Liver (tissue), 3 donors: ENCODE data around the gene CNTNAP1.

Source experiments
- CTCF ChIP-seq: fragments of 150-350 bp; IDR thresholded peaks from 2 replicates; pipeline ENCODE4 v1.5.1; 2017; ENCODE audit warnings: improper control_type of control experiment, low read depth, low read length; ENCODE audit not compliant: missing input control
- EGR1 ChIP-seq, 2 donors: IDR thresholded peaks; 2 replicates each; pipeline ENCODE4 v1.6.1; 2016 to 2018; ENCODE audit warnings: antibody characterized with exemption in 2 of 2, low read depth in 2 of 2
- FOXA1 ChIP-seq: IDR thresholded peaks from 2 replicates; pipeline ENCODE4 v1.6.1; 2016; ENCODE audit warnings: antibody characterized with exemption
- HNF4A ChIP-seq, 2 donors: conservative IDR thresholded peaks; 2 replicates each; pipeline ENCODE4 v1.6.1; 2016; ENCODE audit warnings: antibody characterized with exemption in 2 of 2, mild to moderate bottlenecking in 2 of 2
- NR2F2 ChIP-seq: IDR thresholded peaks from 2 replicates; pipeline ENCODE4 v1.6.1; 2016; ENCODE audit warnings: antibody characterized with exemption
- RAD21 ChIP-seq, 2 donors: IDR thresholded peaks; 2 replicates each; pipeline ENCODE4 v1.6.1; 2016; ENCODE audit warnings: antibody characterized with exemption in 2 of 2, mild to moderate bottlenecking in 2 of 2
- REST ChIP-seq: IDR thresholded peaks from 2 replicates; pipeline ENCODE4 v1.6.1; 2016; ENCODE audit warnings: antibody characterized with exemption, mild to moderate bottlenecking
- SP1 ChIP-seq: IDR thresholded peaks from 2 replicates; pipeline ENCODE4 v1.6.1; 2018; ENCODE audit warnings: antibody characterized with exemption, mild to moderate bottlenecking
- YY1 ChIP-seq: IDR thresholded peaks from 2 replicates; pipeline ENCODE4 v1.6.1; 2016; ENCODE audit warnings: antibody characterized with exemption, mild to moderate bottlenecking
- TF ChIP-seq, protein P1 (sequence below): IDR thresholded peaks from 2 replicates; pipeline ENCODE4 v1.6.1; 2016; ENCODE audit warnings: antibody characterized with exemption
- TF ChIP-seq, protein P2 (sequence below): IDR thresholded peaks from 2 replicates; pipeline ENCODE4 v1.6.1; 2016; ENCODE audit warnings: antibody characterized with exemption
- TF ChIP-seq, protein P3 (sequence below): IDR thresholded peaks from 2 replicates; pipeline ENCODE4 v1.6.1; 2016; ENCODE audit warnings: antibody characterized with exemption
- donor health status: healthy.
- donor health status: healthy.

DNA sequence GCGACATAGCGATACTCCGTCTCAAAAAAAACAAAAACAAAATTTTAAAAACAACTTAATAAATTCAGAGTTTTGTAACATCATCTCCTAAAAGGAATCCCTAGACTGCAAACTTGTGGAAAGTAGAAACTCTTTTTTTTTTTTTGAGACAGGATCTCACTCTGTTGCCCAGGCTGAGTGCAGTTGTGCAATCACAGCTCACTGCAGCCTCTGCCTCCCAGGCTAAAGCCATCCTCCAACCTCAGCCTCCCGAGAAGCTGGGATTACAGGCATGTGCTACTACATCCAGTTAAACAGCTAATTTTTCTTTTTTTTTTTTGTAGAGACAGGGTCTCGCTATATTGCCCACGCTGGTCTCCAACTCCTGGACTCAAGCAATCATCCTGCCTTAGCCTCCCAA, 42.8 kb downstream of the CNTNAP1 start:
- TF ChIP-seq CTCF (no peak), HNF4A (conservative IDR thresholded peaks at IDR 0.05) (no peak), REST (no peak), FOXA1 (no peak), YY1 (no peak), RAD21 (IDR thresholded peaks at IDR 0.05) (no peak), NR2F2 (no peak), SP1 (no peak), EGR1 (IDR thresholded peaks at IDR 0.05; ENCODE audit: low read depth in 2 of 2) (no peak)
- TF ChIP-seq, protein P1, sequence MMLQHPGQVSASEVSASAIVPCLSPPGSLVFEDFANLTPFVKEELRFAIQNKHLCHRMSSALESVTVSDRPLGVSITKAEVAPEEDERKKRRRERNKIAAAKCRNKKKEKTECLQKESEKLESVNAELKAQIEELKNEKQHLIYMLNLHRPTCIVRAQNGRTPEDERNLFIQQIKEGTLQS, result no peak
- TF ChIP-seq, protein P2, sequence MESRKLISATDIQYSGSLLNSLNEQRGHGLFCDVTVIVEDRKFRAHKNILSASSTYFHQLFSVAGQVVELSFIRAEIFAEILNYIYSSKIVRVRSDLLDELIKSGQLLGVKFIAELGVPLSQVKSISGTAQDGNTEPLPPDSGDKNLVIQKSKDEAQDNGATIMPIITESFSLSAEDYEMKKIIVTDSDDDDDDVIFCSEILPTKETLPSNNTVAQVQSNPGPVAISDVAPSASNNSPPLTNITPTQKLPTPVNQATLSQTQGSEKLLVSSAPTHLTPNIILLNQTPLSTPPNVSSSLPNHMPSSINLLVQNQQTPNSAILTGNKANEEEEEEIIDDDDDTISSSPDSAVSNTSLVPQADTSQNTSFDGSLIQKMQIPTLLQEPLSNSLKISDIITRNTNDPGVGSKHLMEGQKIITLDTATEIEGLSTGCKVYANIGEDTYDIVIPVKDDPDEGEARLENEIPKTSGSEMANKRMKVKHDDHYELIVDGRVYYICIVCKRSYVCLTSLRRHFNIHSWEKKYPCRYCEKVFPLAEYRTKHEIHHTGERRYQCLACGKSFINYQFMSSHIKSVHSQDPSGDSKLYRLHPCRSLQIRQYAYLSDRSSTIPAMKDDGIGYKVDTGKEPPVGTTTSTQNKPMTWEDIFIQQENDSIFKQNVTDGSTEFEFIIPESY, result no peak
- TF ChIP-seq, protein P3, sequence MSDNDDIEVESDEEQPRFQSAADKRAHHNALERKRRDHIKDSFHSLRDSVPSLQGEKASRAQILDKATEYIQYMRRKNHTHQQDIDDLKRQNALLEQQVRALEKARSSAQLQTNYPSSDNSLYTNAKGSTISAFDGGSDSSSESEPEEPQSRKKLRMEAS, result no peak
